Body of pancreas (tissue), 4 donors: ENCODE results near the gene CACNA1G. TPM values are rescaled to one million over a fixed set of nuclear protein-coding genes. Genes with fewer than 3 reads are reported as not detected.
A peak's percentile ranks its signal among the peaks of the same experiment; 100 is the strongest.

ENCODE experiments used
- ATAC-seq: fragments of 150-250 bp; one replicate; pipeline ENCODE4 v1.9.1; 2016
- DNase-seq, 4 donors: peaks; one replicate each; pipeline ENCODE4 v3.0.0-alpha.2; 2019
- H3K27ac ChIP-seq, 4 donors: fragments of 200-600 bp; sonication (generic); 1 replicate in 3 of 4; 2 replicates in 1 of 4; pipeline versions ENCODE4 v1.5.1 to v1.6.1; 2016 to 2019; ENCODE audit warnings: mild to moderate bottlenecking in 1 of 4, mixed read lengths in 1 of 4, moderate library complexity in 1 of 4
- H3K27me3 ChIP-seq, 2 donors: fragments of 200-600 bp; sonication (generic); one replicate each; pipeline ENCODE4 v1.6.0; 2016; ENCODE audit warnings: mild to moderate bottlenecking in 1 of 2
- H3K36me3 ChIP-seq, 2 donors: fragments of 200-600 bp; sonication (generic); replicated peaks in 1 of 2; 2 replicates each; pipeline ENCODE4 v1.5.1; 2016; ENCODE audit warnings: low read depth in 2 of 2; ENCODE audit not compliant: insufficient read depth in 1 of 2
- H3K4me1 ChIP-seq: fragments of 200-600 bp; sonication (generic); one replicate; pipeline ENCODE4 v1.6.0; 2016
- H3K4me3 ChIP-seq, 2 donors: fragments of 200-600 bp; sonication (generic); 1 replicate in 1 of 2; 2 replicates in 1 of 2; pipeline ENCODE4 v1.5.1; 2016 to 2019
- H3K9me3 ChIP-seq, 3 donors: fragments of 200-600 bp; sonication (generic); 1 replicate in 2 of 3; 2 replicates in 1 of 3; pipeline ENCODE4 v1.5.1; 2016
- POLR2A ChIP-seq, 3 donors: fragments of 450-650 bp; IDR thresholded peaks; one replicate each; pipeline ENCODE4 v1.6.1; 2016; ENCODE audit warnings: antibody characterized with exemption in 3 of 3, mild to moderate bottlenecking in 2 of 3
- whole genome bisulfite sequencing, 2 donors: methylation state at CpG; one replicate each; pipeline ENCODE4 v1.1.5; 2017; 5-methylcytosine and 5-hydroxymethylcytosine counted together
- intact Hi-C: fragments of 100-400 bp; cut with DNase I; formaldehyde crosslinking; loops from one replicate; pipeline ENCODE4 v1.15.1; 2023
- total RNA-seq, 2 donors: library from RNA; depleted of rRNA; stranded (reverse); fragments of >200 nt; gene quantifications; one replicate each; pipeline ENCODE4 v1.1.0, GENCODE V29; 2016
- TF ChIP-seq, protein P1 (sequence below), 7 experiments: fragments of 450-650 bp in 4 of 7; fragments of 200-600 bp in 3 of 7; sonication (generic) in 3 of 7; IDR thresholded peaks; one replicate each; pipeline ENCODE4 v1.5.1; 2016 to 2019; ENCODE audit warnings: antibody characterized with exemption in 7 of 7

The CACNA1G gene
- total RNA-seq, 2 donors from 2014 or later: 0.26 to 0.33 TPM

GRCh38 chr17:50649042-50649908, 88.8 kb downstream of the CACNA1G start:
- WGBS, 2 donors: 82 to 85% methylated on average over 7 of the region's 7 CpGs
- TF ChIP-seq, protein P1, sequence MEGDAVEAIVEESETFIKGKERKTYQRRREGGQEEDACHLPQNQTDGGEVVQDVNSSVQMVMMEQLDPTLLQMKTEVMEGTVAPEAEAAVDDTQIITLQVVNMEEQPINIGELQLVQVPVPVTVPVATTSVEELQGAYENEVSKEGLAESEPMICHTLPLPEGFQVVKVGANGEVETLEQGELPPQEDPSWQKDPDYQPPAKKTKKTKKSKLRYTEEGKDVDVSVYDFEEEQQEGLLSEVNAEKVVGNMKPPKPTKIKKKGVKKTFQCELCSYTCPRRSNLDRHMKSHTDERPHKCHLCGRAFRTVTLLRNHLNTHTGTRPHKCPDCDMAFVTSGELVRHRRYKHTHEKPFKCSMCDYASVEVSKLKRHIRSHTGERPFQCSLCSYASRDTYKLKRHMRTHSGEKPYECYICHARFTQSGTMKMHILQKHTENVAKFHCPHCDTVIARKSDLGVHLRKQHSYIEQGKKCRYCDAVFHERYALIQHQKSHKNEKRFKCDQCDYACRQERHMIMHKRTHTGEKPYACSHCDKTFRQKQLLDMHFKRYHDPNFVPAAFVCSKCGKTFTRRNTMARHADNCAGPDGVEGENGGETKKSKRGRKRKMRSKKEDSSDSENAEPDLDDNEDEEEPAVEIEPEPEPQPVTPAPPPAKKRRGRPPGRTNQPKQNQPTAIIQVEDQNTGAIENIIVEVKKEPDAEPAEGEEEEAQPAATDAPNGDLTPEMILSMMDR (IDR thresholded peaks at IDR 0.05): no peak
- no peak for TF ChIP-seq POLR2A (IDR thresholded peaks at IDR 0.05)
- Histone ChIP-seq H3K4me3 (no peak overlapping the region), H3K4me1 (peaks cover 9% of the 10 kb centered on the region), H3K36me3 (no peaks in the 10 kb centered on the region), H3K9me3 (no peaks in the 10 kb centered on the region), H3K27me3 (no peaks in the 10 kb centered on the region), H3K27ac (no peak overlapping the region)
- DNase-seq (no peak), ATAC-seq (no peak)
- intact Hi-C loops: loop anchor here (5.0 kb wide), 1 partner anchor 33 kb away; no protein-coding TSS in a partner anchor

GRCh38 chr17:50651661-50652060, 91.1 kb downstream of the CACNA1G start:
- no peaks in the 10 kb centered on the region for H3K9me3 ChIP-seq
- ATAC-seq (no peak), DNase-seq (no peak)
- 88 to 94% methylated on average over 2 of the region's 2 CpGs for WGBS, 2 donors
- H3K27me3 ChIP-seq: no peaks in the 10 kb centered on the region
- TF ChIP-seq, protein P1 (IDR thresholded peaks at IDR 0.05): no peak
- TF ChIP-seq POLR2A (IDR thresholded peaks at IDR 0.05): no peak
- intact Hi-C loops: no loop called here
- H3K4me3 ChIP-seq: no peak overlapping the region
- H3K36me3 ChIP-seq: no peaks in the 10 kb centered on the region
- H3K27ac ChIP-seq: no peak overlapping the region
- H3K4me1 ChIP-seq: peaks cover 9% of the 10 kb centered on the region

DNA sequence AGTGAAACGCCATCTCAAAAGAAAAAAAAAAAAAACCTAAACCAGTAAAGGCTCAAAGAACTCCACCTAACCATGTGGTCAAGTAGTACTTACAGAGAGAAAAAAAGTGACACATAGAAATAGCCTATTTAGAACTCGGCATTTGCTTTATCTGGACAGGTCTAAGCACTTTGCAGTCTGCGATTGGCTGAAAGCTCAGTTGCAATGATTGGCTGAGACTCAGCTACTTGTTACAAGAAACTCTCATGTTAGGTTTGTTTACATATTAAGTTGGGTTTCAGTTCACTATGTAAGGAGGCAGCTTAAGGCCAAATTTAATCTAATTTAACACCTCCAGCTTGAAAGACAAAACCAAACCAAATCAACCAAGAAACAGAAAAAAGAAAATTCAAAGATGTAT, 93.2 kb downstream of the CACNA1G start:
- no peaks in the 10 kb centered on the region for H3K4me1 ChIP-seq
- no peaks in the 10 kb centered on the region for H3K27me3 ChIP-seq
- no peaks in the 10 kb centered on the region for H3K36me3 ChIP-seq
- WGBS, 2 donors: 39 to 47% methylated on average over 3 of the region's 3 CpGs
- peak in 2 of 4 donors; percentile 46 to 48 for DNase-seq
- no peaks in the 10 kb centered on the region for H3K9me3 ChIP-seq
- intact Hi-C loops: no loop called here
- H3K27ac ChIP-seq: no peak overlapping the region
- TF ChIP-seq POLR2A (IDR thresholded peaks at IDR 0.05): no peak
- TF ChIP-seq, protein P1 (IDR thresholded peaks at IDR 0.05): no peak
- no peak overlapping the region for H3K4me3 ChIP-seq
- ATAC-seq: peak; percentile 64

- WGBS, 2 donors: 92 to 95% methylated on average over 3 to 5 of the region's 5 CpGs
- Histone ChIP-seq H3K4me1 (peaks cover 24% of the 10 kb centered on the region), H3K4me3 (no peak overlapping the region), H3K36me3 (no peaks in the 10 kb centered on the region), H3K27ac (no peak overlapping the region), H3K27me3 (no peaks in the 10 kb centered on the region), H3K9me3 (no peaks in the 10 kb centered on the region)
- TF ChIP-seq POLR2A (IDR thresholded peaks at IDR 0.05): no peak
- TF ChIP-seq, protein P1 (IDR thresholded peaks at IDR 0.05): no peak
- intact Hi-C loops: no loop called here
- ATAC-seq: no peak
- no peak for DNase-seq
Observed at GRCh38 chr17:50656509-50656908, 96.0 kb downstream of the CACNA1G start.
